WERI-Rb-1 (cell line): ENCODE results near the gene MYO1H.

Experiments used
- DNase-seq: peaks from one replicate; pipeline ENCODE4 v3.0.0-alpha.2; 2020
- H3K27ac ChIP-seq: fragments of 250-450 bp; sonication (Bioruptor Pico); 2 replicates; pipeline ENCODE4 v1.5.1; 2020; ENCODE audit warnings: mild to moderate bottlenecking, moderate library complexity
- H3K27me3 ChIP-seq: fragments of 250-450 bp; sonication (Bioruptor Pico); 2 replicates; pipeline ENCODE4 v1.5.1; 2021; ENCODE audit warnings: mild to moderate bottlenecking, low read depth, moderate library complexity; ENCODE audit not compliant: insufficient read depth, severe bottlenecking
- H3K36me3 ChIP-seq: fragments of 250-450 bp; sonication (Bioruptor Pico); 2 replicates; pipeline ENCODE4 v1.5.1; 2020; ENCODE audit warnings: mild to moderate bottlenecking, moderate library complexity
- H3K4me3 ChIP-seq: 2 replicates; pipeline ENCODE4 v1.5.1; 2011; ENCODE audit warnings: low read depth, mild to moderate bottlenecking, control low read depth, low read length
- H3K9me3 ChIP-seq: fragments of 250-450 bp; sonication (Bioruptor Pico); 2 replicates; pipeline ENCODE4 v1.5.1; 2021; ENCODE audit warnings: mild to moderate bottlenecking, moderate library complexity; ENCODE audit not compliant: severe bottlenecking
- TF ChIP-seq, protein P1 (sequence below): IDR thresholded peaks from 2 replicates; pipeline ENCODE4 v1.5.1; 2011; ENCODE audit warnings: low read depth, mild to moderate bottlenecking, control low read depth, inconsistent platforms, low read length

The MYO1H gene

GRCh38 chr12:109449845-109450532 is 102.3 kb downstream of the MYO1H start:
- Histone ChIP-seq H3K36me3 (peaks cover 74% of the 10 kb centered on the region), H3K9me3 (no peaks in the 10 kb centered on the region), H3K27ac (no peak overlapping the region), H3K27me3 (no peaks in the 10 kb centered on the region), H3K4me3 (no peak overlapping the region)
- TF ChIP-seq, protein P1, sequence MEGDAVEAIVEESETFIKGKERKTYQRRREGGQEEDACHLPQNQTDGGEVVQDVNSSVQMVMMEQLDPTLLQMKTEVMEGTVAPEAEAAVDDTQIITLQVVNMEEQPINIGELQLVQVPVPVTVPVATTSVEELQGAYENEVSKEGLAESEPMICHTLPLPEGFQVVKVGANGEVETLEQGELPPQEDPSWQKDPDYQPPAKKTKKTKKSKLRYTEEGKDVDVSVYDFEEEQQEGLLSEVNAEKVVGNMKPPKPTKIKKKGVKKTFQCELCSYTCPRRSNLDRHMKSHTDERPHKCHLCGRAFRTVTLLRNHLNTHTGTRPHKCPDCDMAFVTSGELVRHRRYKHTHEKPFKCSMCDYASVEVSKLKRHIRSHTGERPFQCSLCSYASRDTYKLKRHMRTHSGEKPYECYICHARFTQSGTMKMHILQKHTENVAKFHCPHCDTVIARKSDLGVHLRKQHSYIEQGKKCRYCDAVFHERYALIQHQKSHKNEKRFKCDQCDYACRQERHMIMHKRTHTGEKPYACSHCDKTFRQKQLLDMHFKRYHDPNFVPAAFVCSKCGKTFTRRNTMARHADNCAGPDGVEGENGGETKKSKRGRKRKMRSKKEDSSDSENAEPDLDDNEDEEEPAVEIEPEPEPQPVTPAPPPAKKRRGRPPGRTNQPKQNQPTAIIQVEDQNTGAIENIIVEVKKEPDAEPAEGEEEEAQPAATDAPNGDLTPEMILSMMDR = peak; percentile 61
- peak; percentile 34 for DNase-seq

DNA sequence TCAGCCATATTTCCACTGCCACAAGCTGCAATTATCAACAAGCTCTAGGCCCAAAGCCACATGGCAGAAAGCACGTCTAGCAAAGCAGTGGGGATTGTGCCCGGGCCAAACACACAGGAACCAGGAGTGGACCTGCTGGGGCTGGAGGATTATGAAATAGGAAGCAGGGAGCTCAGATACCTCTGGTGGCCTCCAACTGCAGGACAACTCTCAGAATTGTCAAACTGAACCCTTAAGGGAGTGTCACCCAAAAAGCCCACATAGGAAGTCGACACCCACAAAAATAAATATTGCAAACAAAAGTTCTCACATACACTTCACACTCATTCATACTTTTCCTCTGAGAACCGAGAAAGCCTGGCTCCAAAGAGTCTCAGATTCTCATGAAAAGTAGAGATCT is 103.3 kb downstream of the MYO1H start:
- peaks cover 77% of the 10 kb centered on the region for H3K36me3 ChIP-seq
- TF ChIP-seq, protein P1 = no peak
- H3K27ac ChIP-seq = no peak overlapping the region

GRCh38 chr12:109451400-109451799 is 103.7 kb downstream of the MYO1H start:
- TF ChIP-seq, protein P1 = no peak
- no peaks in the 10 kb centered on the region for H3K9me3 ChIP-seq
- no peak overlapping the region for H3K27ac ChIP-seq
- H3K4me3 ChIP-seq = no peak overlapping the region
- no peaks in the 10 kb centered on the region for H3K27me3 ChIP-seq
- DNase-seq = no peak
- H3K36me3 ChIP-seq = peaks cover 77% of the 10 kb centered on the region

More for the DNA sequence above, 103.3 kb downstream of the MYO1H start:
- H3K4me3 ChIP-seq = no peak overlapping the region
- no peaks in the 10 kb centered on the region for H3K27me3 ChIP-seq
- DNase-seq = no peak
- no peaks in the 10 kb centered on the region for H3K9me3 ChIP-seq

GRCh38 chr12:109452489-109452888 is 104.8 kb downstream of the MYO1H start:
- Histone ChIP-seq H3K9me3 (no peaks in the 10 kb centered on the region), H3K4me3 (no peak overlapping the region), H3K27me3 (no peaks in the 10 kb centered on the region), H3K27ac (no peak overlapping the region), H3K36me3 (peaks cover 80% of the 10 kb centered on the region)
- DNase-seq = no peak
- TF ChIP-seq, protein P1 = no peak

GRCh38 chr12:109455706-109456105 is 108.0 kb downstream of the MYO1H start:
- Histone ChIP-seq H3K27me3 (no peaks in the 10 kb centered on the region), H3K4me3 (no peak overlapping the region), H3K9me3 (no peaks in the 10 kb centered on the region), H3K27ac (no peak overlapping the region), H3K36me3 (peaks cover 70% of the 10 kb centered on the region)
- TF ChIP-seq, protein P1 = no peak
- no peak for DNase-seq

DNA sequence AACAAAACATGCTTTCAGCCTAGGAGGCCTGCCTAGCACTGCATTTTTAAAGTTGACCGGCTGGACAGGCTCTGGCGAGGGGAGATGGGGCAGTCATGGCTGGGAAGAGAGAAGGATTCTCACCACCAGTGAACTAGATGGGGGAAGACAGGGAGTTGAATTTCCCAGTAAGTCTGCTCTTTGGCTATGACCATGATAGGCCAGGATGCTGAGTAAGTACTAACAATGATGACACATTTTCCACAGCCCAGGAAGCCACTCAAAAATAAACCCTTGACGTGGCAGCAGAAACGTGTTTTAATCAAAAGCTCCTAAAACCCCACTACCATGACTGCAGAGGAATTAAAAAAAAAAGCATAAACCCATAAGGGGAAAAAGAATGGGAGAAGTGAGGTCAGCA is 110.4 kb downstream of the MYO1H start:
- no peaks in the 10 kb centered on the region for H3K27me3 ChIP-seq
- H3K36me3 ChIP-seq = peaks cover 51% of the 10 kb centered on the region
- DNase-seq = no peak
- H3K27ac ChIP-seq = no peak overlapping the region
- no peaks in the 10 kb centered on the region for H3K9me3 ChIP-seq
- H3K4me3 ChIP-seq = no peak overlapping the region
- TF ChIP-seq, protein P1 = no peak
